Measurements from ENCODE around the gene TOP1. TPM values are rescaled to one million over a fixed set of nuclear protein-coding genes. Genes with fewer than 3 reads are reported as not detected.

Gene TOP1
- total and polyA plus RNA-seq, 2 of the 4 experiments (the other 2 are of a cell fraction) = 14.0 to 21.5 TPM

DNA sequence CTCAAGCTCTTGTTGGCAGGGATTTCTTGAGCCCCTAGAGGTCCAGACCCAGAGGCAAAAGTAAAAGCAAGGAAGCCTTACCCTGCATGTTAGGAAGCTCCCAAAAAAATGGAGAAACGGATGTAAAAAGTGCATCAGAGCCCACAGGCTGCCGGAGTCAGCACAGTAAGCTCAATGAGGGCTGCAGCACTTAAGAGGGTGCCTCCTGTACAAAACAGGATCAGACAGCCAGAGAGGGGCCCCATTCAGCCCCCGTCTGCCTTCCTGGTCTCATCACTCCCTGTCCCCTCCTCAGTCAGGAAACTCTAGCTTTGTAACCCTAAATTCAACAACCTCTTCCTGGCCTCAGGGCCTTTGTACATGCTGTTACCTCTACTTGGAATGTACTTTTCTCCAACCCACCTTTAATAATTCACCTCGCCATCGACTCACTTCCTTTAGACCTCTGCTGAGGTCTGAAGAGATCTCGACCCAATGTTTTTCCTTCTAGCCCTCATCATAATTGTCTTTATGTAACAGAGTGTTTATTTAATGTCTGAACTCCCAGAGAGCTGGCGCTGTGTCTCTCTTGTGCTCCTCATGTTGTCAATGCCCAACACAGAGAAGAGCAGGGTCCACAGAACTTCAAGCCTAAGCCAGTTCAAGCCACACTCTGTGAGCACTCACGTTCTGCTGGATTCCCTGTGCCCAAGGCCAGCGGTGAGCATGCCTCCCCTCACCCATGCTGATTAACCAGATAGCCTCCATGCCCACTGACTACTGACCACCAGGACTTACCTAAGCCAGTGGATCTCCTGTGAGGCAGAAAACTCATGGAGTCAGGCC is 106.0 kb downstream of the TOP1 start:
- Histone ChIP-seq H3K27me3 (ENCODE audit: control insufficient read depth, insufficient read depth, low read length) (no peaks in the 10 kb centered on the region), H4K91ac (ENCODE audit: insufficient read depth, low read depth, low read length) (no peak overlapping the region), H3K4me3 (ENCODE audit: insufficient read depth, low read depth, low read length) (no peak overlapping the region), H3K4me2 (ENCODE audit: low read depth, low read length) (no peak overlapping the region), H2BK5ac (ENCODE audit: low read depth, low read length, poor library complexity, severe bottlenecking) (no peak overlapping the region), H4K8ac (ENCODE audit: low read depth in 2 of 2, low read length in 2 of 2) (no peak overlapping the region), H3K56ac (ENCODE audit: extremely low read depth, insufficient read depth, low read length) (no peak overlapping the region), H2AFZ (replicated peaks; ENCODE audit: low read length, poor library complexity) (no peak overlapping the region), H3K79me1 (ENCODE audit: low read depth in 1 of 2, low read length in 2 of 2) (peaks cover 3 to 18% of the 10 kb centered on the region in 2 experiments; a peak in 2 of 4 replicates), H2BK120ac (ENCODE audit: low read depth, low read length) (no peak overlapping the region), H2BK20ac (ENCODE audit: low read depth, low read length) (no peak overlapping the region), H3K4me1 (ENCODE audit: control insufficient read depth, insufficient read depth, low read length) (peaks cover 9% of the 10 kb centered on the region), H3K9me3 (ENCODE audit: control insufficient read depth, insufficient read depth, low read length) (no peaks in the 10 kb centered on the region), H3K27ac (ENCODE audit: insufficient read depth, low read length) (no peak overlapping the region), H3K9me1 (ENCODE audit: insufficient read depth, low read length) (peaks cover 10% of the 10 kb centered on the region; the same call in 1 of the 2 replicates), H2AK9ac (replicated peaks; ENCODE audit: low read depth, low read length, poor library complexity) (no peak overlapping the region), H3K9ac (ENCODE audit: low read depth, low read length) (no peak overlapping the region), H3K4ac (ENCODE audit: low read depth, low read length) (no peak overlapping the region), H3K23ac (ENCODE audit: low read depth, low read length) (no peak overlapping the region), H4K20me1 (ENCODE audit: insufficient read depth, low read length) (peaks cover 13% of the 10 kb centered on the region), H3K36me3 (ENCODE audit: control insufficient read depth, insufficient read depth, low read length) (no peaks in the 10 kb centered on the region; the same call in 1 of the 2 replicates), H2AK5ac (ENCODE audit: low read depth, low read length) (no peak overlapping the region), H3K14ac (replicated peaks; ENCODE audit: low read depth, low read length) (no peak overlapping the region), H4K5ac (ENCODE audit: low read depth, low read length) (no peak overlapping the region), H3K18ac (ENCODE audit: low read depth, low read length) (no peak overlapping the region), H2BK15ac (ENCODE audit: low read depth, low read length) (no peak overlapping the region)
- no peak for DNase-seq
- no peak for ATAC-seq (ENCODE audit: low read depth)
- intact Hi-C loops (cut with micrococcal nuclease) = loop anchor here (1.0 to 5.0 kb wide), 3 partner anchors 193 to 558 kb away; partner anchors contain the start of gene LPIN3
- 85% methylated on average over 2 of the region's 9 CpGs; no CpG with 5 or more reads in 1 of the 2 experiments for WGBS, 2 experiments (ENCODE audit: extremely low coverage in 2 of 2, insufficient read length in 1 of 2)
- no TSS peak for BruUV-seq (replicated peaks)
- in situ Hi-C loops (cut with MboI; ENCODE audit: low sequenced_read_pairs) = no loop called here
- dilution Hi-C loops (cut with HindIII; ENCODE audit: low sequenced_read_pairs, unreplicated experiment) = no loop called here
- CTCF ChIA-PET = interaction anchor here (0.9 to 2.0 kb wide), 5 partner anchors 10 to 276 kb away, joined by 3 to 9 read pairs (median 3); partner anchors contain the start of gene LPIN3
- POLR2A ChIA-PET (ENCODE audit: unreplicated experiment) = no interaction called here
- TF ChIP-seq, protein P1, sequence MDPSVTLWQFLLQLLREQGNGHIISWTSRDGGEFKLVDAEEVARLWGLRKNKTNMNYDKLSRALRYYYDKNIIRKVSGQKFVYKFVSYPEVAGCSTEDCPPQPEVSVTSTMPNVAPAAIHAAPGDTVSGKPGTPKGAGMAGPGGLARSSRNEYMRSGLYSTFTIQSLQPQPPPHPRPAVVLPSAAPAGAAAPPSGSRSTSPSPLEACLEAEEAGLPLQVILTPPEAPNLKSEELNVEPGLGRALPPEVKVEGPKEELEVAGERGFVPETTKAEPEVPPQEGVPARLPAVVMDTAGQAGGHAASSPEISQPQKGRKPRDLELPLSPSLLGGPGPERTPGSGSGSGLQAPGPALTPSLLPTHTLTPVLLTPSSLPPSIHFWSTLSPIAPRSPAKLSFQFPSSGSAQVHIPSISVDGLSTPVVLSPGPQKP (IDR thresholded peaks at IDR 0.05; ENCODE audit: borderline replicate concordance, low read depth, low read length) = no peak
- TF ChIP-seq SMC3 (IDR thresholded peaks at IDR 0.05; ENCODE audit: low read depth, low read length) = no peak
- TF ChIP-seq CEBPB (IDR thresholded peaks at IDR 0.05; ENCODE audit: low read depth, low read length) = no peak
- TF ChIP-seq, protein P2, sequence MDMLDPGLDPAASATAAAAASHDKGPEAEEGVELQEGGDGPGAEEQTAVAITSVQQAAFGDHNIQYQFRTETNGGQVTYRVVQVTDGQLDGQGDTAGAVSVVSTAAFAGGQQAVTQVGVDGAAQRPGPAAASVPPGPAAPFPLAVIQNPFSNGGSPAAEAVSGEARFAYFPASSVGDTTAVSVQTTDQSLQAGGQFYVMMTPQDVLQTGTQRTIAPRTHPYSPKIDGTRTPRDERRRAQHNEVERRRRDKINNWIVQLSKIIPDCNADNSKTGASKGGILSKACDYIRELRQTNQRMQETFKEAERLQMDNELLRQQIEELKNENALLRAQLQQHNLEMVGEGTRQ (IDR thresholded peaks at IDR 0.05; ENCODE audit: low read depth, low read length) = no peak
- TF ChIP-seq RFX5 (IDR thresholded peaks at IDR 0.05; ENCODE audit: low read depth, low read length) = no peak
- no peak for TF ChIP-seq RCOR1 (IDR thresholded peaks at IDR 0.05; ENCODE audit: insufficient replicate concordance, low read length)
- TF ChIP-seq NFE2L2 (IDR thresholded peaks at IDR 0.05; ENCODE audit: low read depth, low read length) = no peak
- no peak for TF ChIP-seq FOS (IDR thresholded peaks at IDR 0.05; ENCODE audit: low read depth, low read length)
- no peak for TF ChIP-seq MAFK (IDR thresholded peaks at IDR 0.05; ENCODE audit: low read depth, low read length)
- TF ChIP-seq RAD21 (IDR thresholded peaks at IDR 0.05; ENCODE audit: low read length) = no peak
- no peak for TF ChIP-seq CHD1 (IDR thresholded peaks at IDR 0.05; ENCODE audit: low read depth, low read length)
- no peak for TF ChIP-seq BHLHE40 (IDR thresholded peaks at IDR 0.05; ENCODE audit: low read depth, low read length)
- TF ChIP-seq POLR2A (IDR thresholded peaks at IDR 0.05; ENCODE audit: low read depth, low read length) = no peak
- TF ChIP-seq MXI1 (IDR thresholded peaks at IDR 0.05; ENCODE audit: borderline replicate concordance, low read depth, low read length) = no peak
- TF ChIP-seq MAZ (IDR thresholded peaks at IDR 0.05; ENCODE audit: borderline replicate concordance, low read depth, low read length) = no peak
